OCI-LY7 (cell line): ENCODE measurements around the gene LANCL2.

Experiments
- CTCF ChIP-seq: fragments of 200-600 bp; sonication (generic); conservative IDR thresholded peaks from 2 replicates; pipeline ENCODE4 v1.5.1; 2014; ENCODE audit warnings: mild to moderate bottlenecking, antibody characterized with exemption, low read length, moderate library complexity, mixed read lengths
- EZH2phosphoT487 ChIP-seq: fragments of 200-600 bp; sonication (generic); IDR thresholded peaks from 2 replicates; pipeline ENCODE4 v1.6.1; 2018; ENCODE audit warnings: low read depth, borderline replicate concordance, mild to moderate bottlenecking, mixed run types, antibody characterized with exemption, low read length, moderate library complexity, mixed read lengths

- TF ChIP-seq CTCF (no peak), EZH2phosphoT487 (no peak)
These were observed 16.1 kb downstream of the LANCL2 start for GRCh38 chr7:55381189-55381588.
